Measurements from ENCODE around the gene C11orf68.
"Not testable (repeated sequence)": the region's sequence is repeated elsewhere in the genome, so short reads cannot be mapped to it uniquely, and the experiment has no call there.

C11orf68 gene

DNA sequence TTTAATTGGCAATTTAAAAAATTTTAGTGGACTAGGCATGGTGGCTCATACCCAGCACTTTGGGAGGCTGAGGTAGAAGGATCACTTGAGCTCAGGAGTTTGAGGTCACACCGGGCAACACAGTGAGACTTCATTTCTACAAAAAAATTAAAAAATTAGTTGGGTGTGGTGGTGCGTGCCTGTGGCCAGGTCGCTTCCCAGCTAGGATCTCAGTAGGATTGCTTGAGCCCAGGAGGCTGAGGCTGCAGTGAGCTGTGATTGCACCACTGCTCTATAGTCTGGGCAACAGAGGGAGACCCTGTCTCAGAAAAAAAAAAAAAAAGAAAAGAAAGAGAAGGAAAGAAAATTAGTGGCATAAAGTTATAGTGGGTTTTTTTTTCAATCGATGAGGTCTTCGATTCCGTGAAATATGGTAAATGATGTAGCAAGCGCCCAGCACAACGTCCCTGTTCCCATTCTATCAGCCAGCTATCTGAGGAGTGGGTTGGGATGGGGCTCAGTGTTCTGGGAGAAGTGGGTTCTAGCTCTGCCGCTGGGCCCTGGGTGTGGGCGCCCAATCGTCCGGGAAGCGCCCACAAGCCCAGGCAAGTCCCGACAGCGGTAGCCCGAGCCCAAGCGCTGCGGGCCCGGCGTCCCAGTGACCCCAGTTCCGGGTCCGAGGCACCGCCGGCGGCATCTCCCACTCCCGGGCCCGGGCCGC lies 20.1 kb downstream of the C11orf68 start:
- no peak for DNase-seq (ENCODE audit: low read depth)
- H3K4me3 ChIP-seq (ENCODE audit: control insufficient read depth, low read depth, low read length) = peak overlapping the region; percentile 100

DNA sequence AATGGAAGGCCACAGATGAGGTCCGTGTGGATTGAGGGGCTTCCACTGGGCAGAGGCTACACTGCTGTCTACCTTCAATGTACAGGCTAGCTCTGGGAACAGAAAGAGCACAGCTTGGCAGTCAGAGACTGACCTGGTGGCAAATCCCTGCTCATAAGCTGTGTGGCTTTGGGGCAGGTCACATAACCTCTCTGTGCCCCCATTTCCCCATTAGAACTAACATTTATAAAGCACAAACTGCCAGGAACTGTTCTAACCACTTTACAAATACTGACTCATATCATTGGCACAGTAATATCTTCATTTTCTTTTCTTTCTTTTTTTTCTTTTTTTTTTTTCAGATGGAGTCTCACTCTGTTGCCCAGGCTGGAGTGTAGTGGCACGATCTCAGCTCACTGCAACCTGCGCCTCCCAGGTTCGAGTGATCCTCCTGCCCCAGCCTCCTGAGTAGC lies 21.8 kb downstream of the C11orf68 start:
- H3K4me3 ChIP-seq (ENCODE audit: control insufficient read depth, low read depth, low read length) = peak overlapping the region; percentile 100
- TF ChIP-seq, protein P1, sequence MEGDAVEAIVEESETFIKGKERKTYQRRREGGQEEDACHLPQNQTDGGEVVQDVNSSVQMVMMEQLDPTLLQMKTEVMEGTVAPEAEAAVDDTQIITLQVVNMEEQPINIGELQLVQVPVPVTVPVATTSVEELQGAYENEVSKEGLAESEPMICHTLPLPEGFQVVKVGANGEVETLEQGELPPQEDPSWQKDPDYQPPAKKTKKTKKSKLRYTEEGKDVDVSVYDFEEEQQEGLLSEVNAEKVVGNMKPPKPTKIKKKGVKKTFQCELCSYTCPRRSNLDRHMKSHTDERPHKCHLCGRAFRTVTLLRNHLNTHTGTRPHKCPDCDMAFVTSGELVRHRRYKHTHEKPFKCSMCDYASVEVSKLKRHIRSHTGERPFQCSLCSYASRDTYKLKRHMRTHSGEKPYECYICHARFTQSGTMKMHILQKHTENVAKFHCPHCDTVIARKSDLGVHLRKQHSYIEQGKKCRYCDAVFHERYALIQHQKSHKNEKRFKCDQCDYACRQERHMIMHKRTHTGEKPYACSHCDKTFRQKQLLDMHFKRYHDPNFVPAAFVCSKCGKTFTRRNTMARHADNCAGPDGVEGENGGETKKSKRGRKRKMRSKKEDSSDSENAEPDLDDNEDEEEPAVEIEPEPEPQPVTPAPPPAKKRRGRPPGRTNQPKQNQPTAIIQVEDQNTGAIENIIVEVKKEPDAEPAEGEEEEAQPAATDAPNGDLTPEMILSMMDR (IDR thresholded peaks at IDR 0.05; ENCODE audit: control insufficient read depth, insufficient read depth, low read depth, low read length, missing control alignments) = no peak
- no peak for DNase-seq (ENCODE audit: low read depth)

More for the DNA sequence above, 20.1 kb downstream of the C11orf68 start:
- TF ChIP-seq, protein P1 (IDR thresholded peaks at IDR 0.05; ENCODE audit: control insufficient read depth, insufficient read depth, low read depth, low read length, missing control alignments) = no peak

DNA sequence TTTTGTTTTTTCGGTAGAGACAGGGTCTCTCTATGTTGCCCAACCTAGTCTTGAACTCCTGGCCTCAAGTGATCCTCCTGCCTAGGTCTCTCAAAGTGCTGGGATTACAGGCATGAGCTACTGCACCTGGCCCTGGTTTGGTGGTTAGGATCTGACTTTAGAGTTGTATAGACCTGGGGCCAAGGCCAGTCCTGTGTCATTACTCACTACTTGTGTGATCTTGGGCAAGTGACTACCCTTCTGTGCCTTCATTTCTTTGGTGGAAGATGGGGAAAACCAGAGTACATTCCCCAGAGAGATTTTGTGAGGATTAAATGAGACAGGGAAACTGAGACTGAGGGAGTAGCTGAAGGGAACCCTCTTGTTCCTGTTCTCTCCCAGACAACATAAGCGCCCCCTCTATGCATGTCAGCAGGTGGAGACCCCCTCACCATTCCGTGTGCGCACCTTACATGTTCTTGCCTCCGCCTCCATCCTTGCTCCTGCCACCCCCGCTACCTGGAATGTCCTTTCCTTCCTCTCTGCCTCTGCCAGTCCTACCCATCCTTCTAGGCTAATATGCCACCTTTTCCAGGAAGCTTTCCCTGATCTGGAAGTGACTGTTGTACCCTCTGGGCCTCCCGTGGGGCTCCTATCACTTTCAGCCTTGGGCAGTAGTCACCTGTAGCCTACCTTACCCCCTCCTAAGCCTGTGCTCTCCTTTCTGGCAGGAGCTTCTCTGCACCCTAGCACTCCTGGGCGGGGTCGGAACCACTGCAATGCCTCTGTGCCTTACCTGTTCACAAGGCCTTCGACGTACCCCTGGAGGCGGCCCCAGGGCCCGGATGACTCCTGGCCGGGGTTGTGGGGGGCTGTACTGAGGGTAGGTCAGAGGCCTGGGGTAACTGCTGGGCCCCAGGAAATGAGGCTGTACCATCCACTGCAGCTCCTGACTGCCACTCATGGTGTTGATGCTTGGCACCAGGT lies 22.5 kb downstream of the C11orf68 start:
- no peak for DNase-seq (ENCODE audit: low read depth)
- H3K4me3 ChIP-seq (ENCODE audit: control insufficient read depth, low read depth, low read length) = peak overlapping the region; percentile 37

DNA sequence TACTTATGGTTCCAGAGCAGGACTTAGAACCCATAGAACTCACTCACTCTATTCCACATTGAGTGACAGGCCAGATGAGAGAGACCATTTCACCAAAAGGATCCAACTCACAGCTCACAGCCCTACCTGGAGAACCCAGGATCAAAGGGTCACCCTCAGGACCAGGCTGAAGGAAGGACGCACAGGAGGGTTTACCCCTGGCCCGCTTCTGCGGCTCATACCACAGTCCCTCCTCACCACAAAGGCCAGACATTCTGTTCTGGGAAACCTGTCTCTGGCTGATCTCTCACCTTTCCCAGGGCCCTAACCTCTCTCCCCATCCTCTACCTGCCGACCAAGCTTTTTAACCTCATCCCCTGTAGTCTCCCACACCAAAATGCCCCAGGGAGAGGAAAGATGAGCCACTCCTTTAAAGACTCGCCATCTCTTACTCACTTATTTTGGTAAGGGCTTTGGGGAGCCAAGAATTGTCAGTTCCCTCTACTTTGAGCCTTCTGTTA lies 23.3 kb downstream of the C11orf68 start:
- DNase-seq (ENCODE audit: low read depth) = no peak
- H3K4me3 ChIP-seq (ENCODE audit: control insufficient read depth, low read depth, low read length) = no peak overlapping the region
- TF ChIP-seq, protein P1 (IDR thresholded peaks at IDR 0.05; ENCODE audit: control insufficient read depth, insufficient read depth, low read depth, low read length, missing control alignments) = no peak

More for the DNA sequence above, 22.5 kb downstream of the C11orf68 start:
- TF ChIP-seq, protein P1 (IDR thresholded peaks at IDR 0.05; ENCODE audit: control insufficient read depth, insufficient read depth, low read depth, low read length, missing control alignments) = no peak

DNA sequence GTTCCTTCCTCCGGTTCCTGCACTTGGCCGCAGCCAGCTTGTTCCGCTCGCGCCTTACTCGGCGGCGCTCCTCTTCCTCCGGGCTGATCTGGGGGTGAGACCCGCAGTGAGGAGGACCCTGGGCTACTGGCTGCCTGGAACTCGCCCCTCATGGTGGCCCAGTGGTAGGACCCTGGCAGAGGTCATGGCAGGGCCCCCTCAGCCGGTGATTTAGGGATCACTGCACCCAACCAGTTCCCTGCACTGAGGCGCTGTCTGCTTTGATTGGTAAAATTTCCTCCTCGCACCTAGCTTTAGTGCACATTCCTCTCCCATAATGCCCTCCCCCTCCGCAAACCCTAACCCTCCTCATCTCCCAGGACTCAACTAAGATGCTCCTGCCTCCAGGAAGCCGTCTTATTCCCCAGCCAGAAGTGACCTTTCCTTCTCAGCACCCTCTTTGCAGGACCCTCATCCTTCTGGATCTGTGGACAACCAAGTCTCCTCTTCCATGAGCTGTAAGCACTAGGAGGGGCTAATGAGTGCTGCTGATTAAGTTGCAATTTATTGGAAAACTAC lies 24.7 kb downstream of the C11orf68 start:
- TF ChIP-seq, protein P1 (IDR thresholded peaks at IDR 0.05; ENCODE audit: control insufficient read depth, insufficient read depth, low read depth, low read length, missing control alignments) = no peak
- no peak for DNase-seq (ENCODE audit: low read depth)
- H3K4me3 ChIP-seq (ENCODE audit: control insufficient read depth, low read depth, low read length) = no peak overlapping the region; the same call in 1 of the 2 replicates

DNA sequence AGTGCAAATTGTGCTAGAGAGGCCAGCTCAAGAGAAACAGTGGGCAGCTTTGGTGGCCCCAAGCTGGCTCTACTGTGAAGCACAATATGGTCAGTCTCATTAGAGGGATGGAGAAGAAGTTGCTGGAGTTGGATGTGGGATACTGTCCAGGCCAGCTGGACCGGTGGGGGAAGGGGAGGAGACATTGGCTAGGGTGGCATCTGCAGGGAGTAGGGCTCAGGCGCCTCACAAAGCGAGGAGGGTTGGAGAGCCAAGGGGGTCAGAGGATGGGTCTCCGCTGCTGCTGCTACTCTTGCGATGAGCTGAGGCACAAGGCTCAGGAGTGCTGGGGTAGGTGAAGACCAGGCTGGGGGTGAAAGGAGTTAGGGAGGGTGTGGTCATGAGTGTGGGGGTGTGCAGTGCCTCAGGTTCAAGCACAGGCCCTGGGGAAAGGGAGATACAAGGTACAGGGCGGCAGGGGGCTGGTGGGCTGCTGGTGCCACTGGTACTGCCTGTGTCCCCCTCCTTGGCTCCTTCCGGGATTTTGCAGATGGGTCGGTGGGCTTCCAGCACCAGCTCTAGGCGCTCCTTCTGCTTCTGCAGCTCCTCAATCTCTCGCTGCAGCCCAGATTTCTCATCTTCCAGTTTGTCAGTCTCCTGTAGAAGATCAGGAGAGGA lies 26.1 kb downstream of the C11orf68 start:
- no peak for DNase-seq (ENCODE audit: low read depth)
- H3K4me3 ChIP-seq (ENCODE audit: control insufficient read depth, low read depth, low read length) = peak overlapping the region; percentile 50
- TF ChIP-seq, protein P1 (IDR thresholded peaks at IDR 0.05; ENCODE audit: control insufficient read depth, insufficient read depth, low read depth, low read length, missing control alignments) = no peak

DNA sequence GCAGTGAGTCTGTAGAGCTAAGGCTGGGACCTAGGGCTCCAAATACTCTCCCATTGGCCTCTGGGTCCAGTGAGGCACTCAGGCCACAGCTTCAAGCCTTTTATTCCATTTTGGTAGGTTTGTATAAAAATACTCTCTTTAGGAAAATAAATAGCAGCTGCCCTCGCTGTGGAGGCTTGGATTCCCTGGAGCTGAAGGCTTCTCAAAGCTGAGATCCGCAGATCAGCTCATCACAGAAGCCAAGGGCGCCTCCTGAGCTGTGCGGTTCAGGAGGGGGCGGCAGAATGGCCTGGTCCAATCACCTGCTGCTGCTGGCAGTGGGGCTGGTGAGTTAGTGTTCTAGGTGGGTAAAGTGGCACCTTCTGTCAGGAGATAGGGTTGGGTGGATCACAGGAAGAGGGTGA lies 26.7 kb downstream of the C11orf68 start:
- not testable (repeated sequence) for DNase-seq (ENCODE audit: low read depth)
- peak overlapping the region; percentile 50 for H3K4me3 ChIP-seq (ENCODE audit: control insufficient read depth, low read depth, low read length)

All from AG09309 (cell line).